DND-41 (cell line): ENCODE results near the gene PCDHGB5.

Source experiments
- ATAC-seq: fragments of 200-7000 bp; cut with Tn5 transposase; 3 replicates; pipeline ENCODE4 v1.9.1; 2021; ENCODE audit warnings: low read depth; ENCODE audit not compliant: insufficient read depth
- DNase-seq: peaks from one replicate; pipeline ENCODE4 v3.0.0-alpha.2; 2020
- H2AFZ ChIP-seq: 2 replicates; pipeline ENCODE4 v1.6.0; 2012; ENCODE audit warnings: low read depth, low read length
- H3K27ac ChIP-seq: 2 replicates; pipeline ENCODE4 v1.5.1; 2012; ENCODE audit warnings: low read length, inconsistent platforms
- H3K27me3 ChIP-seq: fragments of 200-600 bp; sonication (generic); 2 replicates; pipeline ENCODE4 v1.6.0; 2012; ENCODE audit warnings: low read length, mild to moderate bottlenecking, inconsistent platforms; ENCODE audit not compliant: insufficient read depth, poor library complexity
- H3K36me3 ChIP-seq: 2 replicates; pipeline ENCODE4 v1.5.1; 2012; ENCODE audit warnings: low read length, inconsistent platforms; ENCODE audit not compliant: insufficient read depth
- H3K4me1 ChIP-seq: 2 replicates; pipeline ENCODE4 v1.5.1; 2012; ENCODE audit warnings: mild to moderate bottlenecking, low read length; ENCODE audit not compliant: insufficient read depth
- H3K4me2 ChIP-seq: 2 replicates; pipeline ENCODE4 v1.6.0; 2012; ENCODE audit warnings: mild to moderate bottlenecking, moderate library complexity, low read length, inconsistent platforms; ENCODE audit not compliant: insufficient read depth
- H3K4me3 ChIP-seq, 2 experiments: fragments of 200-600 bp in 1 of 2; shearing (Covaris generic) in 1 of 2; 2 replicates each; pipeline ENCODE4 v1.5.1; 2012 to 2016; ENCODE audit warnings: inconsistent platforms in 2 of 2, low read length in 2 of 2, mild to moderate bottlenecking in 2 of 2, low read depth in 1 of 2, moderate library complexity in 1 of 2
- H3K79me2 ChIP-seq: 2 replicates; pipeline ENCODE4 v1.6.0; 2012; ENCODE audit warnings: low read length, inconsistent platforms; ENCODE audit not compliant: insufficient read depth
- H3K9ac ChIP-seq: 2 replicates; pipeline ENCODE4 v1.6.0; 2012; ENCODE audit warnings: low read depth, mild to moderate bottlenecking, inconsistent platforms, low read length, moderate library complexity
- H3K9me3 ChIP-seq: 2 replicates; pipeline ENCODE4 v1.5.1; 2012; ENCODE audit warnings: low read length, moderate library complexity, mild to moderate bottlenecking, inconsistent platforms; ENCODE audit not compliant: insufficient read depth, severe bottlenecking
- H4K20me1 ChIP-seq: 2 replicates; pipeline ENCODE4 v1.6.0; 2012; ENCODE audit warnings: low read length; ENCODE audit not compliant: insufficient read depth
- CTCF ChIP-seq: IDR thresholded peaks from 2 replicates; pipeline ENCODE4 v1.5.1; 2012; ENCODE audit warnings: borderline replicate concordance, low read length, moderate library complexity, mild to moderate bottlenecking; ENCODE audit not compliant: poor library complexity, severe bottlenecking; ENCODE audit errors: extremely low read depth
- EZH2 ChIP-seq: IDR thresholded peaks from 3 replicates; pipeline ENCODE4 v1.6.1; 2012; ENCODE audit warnings: borderline replicate concordance, low read depth, mild to moderate bottlenecking, moderate library complexity, low read length, inconsistent platforms; ENCODE audit not compliant: severe bottlenecking

PCDHGB5 gene

GRCh38 chr5:141440341-141440740 lies 42.6 kb downstream of the PCDHGB5 start:
- Histone ChIP-seq H2AFZ (no peak overlapping the region), H3K27me3 (peaks cover 3% of the 10 kb centered on the region), H4K20me1 (no peaks in the 10 kb centered on the region), H3K79me2 (no peaks in the 10 kb centered on the region), H3K9me3 (no peaks in the 10 kb centered on the region), H3K4me1 (no peaks in the 10 kb centered on the region), H3K27ac (no peak overlapping the region), H3K9ac (no peak overlapping the region), H3K36me3 (no peaks in the 10 kb centered on the region), H3K4me3 (no peak overlapping the region), H3K4me2 (no peak overlapping the region)
- DNase-seq (no peak), ATAC-seq (no peak)
- no peak for TF ChIP-seq CTCF
- no peak for TF ChIP-seq EZH2

- Histone ChIP-seq H3K79me2 (no peaks in the 10 kb centered on the region), H3K9me3 (no peaks in the 10 kb centered on the region), H4K20me1 (no peaks in the 10 kb centered on the region), H3K9ac (no peak overlapping the region), H3K27me3 (no peaks in the 10 kb centered on the region), H3K4me3 (no peak overlapping the region), H3K27ac (no peak overlapping the region), H3K36me3 (no peaks in the 10 kb centered on the region), H3K4me1 (no peaks in the 10 kb centered on the region), H2AFZ (no peak overlapping the region), H3K4me2 (no peak overlapping the region)
- TF ChIP-seq CTCF, result no peak
- TF ChIP-seq EZH2, result no peak
- ATAC-seq (no peak), DNase-seq (no peak)
Observed at GRCh38 chr5:141441571-141442170, 43.9 kb downstream of the PCDHGB5 start.
